GM19438 (cell line): ENCODE data around the gene CDC26.

Experiments used
- ATAC-seq: cut with Tn5 transposase; IDR thresholded peaks from one replicate; pipeline ENCODE4 v1.9.1; 2021; ENCODE audit warnings: low read depth; ENCODE audit not compliant: unreplicated experiment

The CDC26 gene

GRCh38 chr9:113275157-113276131 lies at the start of gene CDC26, which contains the start of gene PRPF4:
Gene CDC26, minus strand, starts transcription at chr9:113275572. Its CDS starts 3,065 bp downstream, at chr9:113272507.
Gene PRPF4, plus strand, starts transcription at chr9:113275658. Its CDS starts 86 bp downstream, at chr9:113275744.
- peak; percentile 99 for ATAC-seq

DNA sequence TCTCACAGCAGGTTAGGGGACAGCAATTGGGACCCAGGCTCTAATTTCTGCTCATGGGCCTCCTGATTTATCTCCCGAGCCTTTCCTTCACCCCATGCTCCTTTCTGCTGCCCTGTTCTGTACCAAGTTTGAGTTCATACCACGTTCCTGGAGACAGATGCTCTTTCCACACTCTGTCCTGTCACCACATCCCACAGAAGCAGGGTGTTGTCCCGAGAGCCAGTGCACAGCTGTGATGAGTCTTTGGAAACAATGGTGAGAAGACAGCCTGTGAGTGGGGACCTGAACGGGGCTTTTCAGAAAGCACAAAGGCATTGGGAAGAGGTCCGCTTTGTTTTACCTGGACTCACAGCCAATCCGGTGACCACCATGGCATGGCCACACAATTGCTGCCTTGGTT lies 47.3 kb upstream of the CDC26 start:
- no peak for ATAC-seq

- no peak for ATAC-seq
Observed at GRCh38 chr9:113320051-113320450, 44.7 kb upstream of the CDC26 start.

DNA sequence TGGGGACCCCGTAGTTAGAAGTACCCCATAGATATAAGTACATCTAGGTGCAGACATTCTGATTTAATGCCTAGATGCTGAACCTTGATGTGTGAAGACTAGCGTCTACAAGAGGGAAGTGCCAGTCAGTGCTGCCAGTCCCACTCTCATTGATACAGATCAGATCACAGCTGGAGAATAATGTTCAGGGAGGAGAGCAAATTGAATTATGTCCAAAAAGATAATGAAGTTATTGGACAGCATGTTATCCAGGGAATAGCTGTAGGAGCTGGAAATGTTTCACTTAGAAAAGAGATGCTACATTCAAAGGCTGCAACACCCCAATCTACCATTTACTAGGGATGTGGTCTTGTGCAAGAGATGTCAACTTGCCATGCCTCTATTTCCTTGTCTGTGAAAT lies 43.7 kb upstream of the CDC26 start:
- no peak for ATAC-seq

DNA sequence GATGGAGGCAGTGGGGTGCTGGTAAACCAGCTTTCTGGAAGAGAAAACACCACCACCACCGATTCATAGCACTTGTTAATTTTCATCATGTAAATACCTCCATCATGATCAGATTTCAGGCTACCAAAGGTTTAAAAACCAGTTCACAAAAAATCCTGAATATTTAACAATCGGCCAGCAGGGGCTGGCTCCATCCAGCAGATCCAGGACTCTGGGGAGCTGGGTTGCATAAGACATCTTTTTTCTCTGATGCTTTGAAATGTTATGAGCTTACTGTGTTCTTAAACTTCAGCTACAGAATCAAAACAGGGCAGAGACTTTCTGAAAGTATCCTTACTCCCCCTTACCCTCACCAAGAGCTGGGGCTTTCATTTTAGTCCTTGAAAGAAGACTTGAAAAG lies 42.4 kb upstream of the CDC26 start:
- no peak for ATAC-seq

DNA sequence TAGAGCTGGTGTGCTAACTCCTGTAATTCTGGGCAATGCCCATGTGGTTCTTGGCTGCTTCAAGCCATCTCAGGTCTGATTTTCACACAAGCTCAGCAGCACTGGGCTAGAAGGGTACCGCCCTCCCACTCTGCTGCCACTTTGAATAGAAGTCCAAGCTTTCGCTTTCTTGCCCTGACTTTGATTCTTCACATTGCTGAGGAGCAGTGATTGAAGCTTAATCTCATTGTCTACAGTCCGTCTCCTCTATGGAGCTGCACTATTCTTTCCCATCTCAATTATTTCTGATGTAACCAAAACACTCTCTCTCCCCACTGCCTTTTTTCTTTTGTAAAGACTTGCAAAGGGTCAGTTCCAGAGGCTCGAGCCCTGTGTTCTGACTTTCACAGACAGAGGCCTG lies 40.7 kb upstream of the CDC26 start:
- ATAC-seq: no peak

DNA sequence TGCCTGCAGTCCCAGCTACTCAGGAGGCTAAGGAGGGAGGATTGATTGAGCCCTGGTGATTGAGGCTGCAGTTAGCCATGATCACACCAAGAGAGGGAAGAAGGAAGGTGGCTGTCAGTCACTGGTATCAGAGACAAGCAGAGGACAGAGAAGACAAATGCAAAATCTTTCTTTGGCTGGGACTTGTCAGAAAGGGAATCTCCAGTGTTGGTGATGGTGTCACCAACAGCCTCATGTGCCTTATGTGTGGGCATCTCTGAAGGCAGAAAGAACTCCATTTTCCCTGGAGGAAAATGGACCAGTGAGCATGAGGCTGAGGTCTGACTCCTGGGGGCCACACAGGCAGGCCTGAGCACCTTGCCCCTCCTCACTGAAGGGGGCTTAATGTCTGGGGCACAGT lies 39.9 kb upstream of the CDC26 start:
- no peak for ATAC-seq

- no peak for ATAC-seq
Observed at GRCh38 chr9:113313261-113313660, 37.9 kb upstream of the CDC26 start.

DNA sequence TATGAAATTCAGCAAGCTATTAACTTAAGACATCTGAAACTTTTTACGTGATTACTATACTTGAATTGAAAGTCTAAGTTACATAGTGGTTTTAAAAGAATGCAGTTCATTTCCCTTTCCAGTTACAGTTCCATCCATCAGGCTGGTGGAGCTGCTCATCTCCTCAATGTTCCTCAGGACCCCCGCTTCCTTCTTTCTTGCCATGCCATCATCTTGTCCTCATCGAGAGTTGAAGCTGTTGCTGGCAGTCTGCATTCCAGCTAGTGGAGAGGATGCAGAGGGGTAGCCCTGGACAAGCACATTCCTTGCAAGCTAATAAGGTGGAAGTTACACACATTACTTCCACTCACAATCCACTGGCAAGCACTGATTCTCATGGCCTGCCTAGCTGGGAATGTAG lies 36.6 kb upstream of the CDC26 start:
- ATAC-seq: no peak

DNA sequence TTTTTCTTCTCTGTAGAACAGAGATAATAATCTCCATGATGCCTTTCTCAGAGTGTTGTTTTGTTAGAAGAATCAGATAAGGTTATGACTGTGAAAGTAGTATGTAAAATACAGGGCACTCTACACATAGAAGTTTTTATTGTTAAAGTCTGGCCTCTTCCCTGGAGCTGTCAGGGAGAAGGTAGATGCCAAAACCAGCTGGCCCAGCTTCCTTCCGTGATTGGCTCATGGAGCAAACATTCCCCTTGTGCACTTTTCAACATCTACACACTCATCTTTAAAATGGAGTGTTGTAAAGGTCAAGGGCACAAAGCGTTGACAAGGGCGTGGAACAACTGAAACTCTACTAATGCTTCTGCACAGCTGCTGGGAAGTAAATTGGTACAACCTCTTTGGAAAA lies 35.2 kb upstream of the CDC26 start:
- ATAC-seq: no peak

GRCh38 chr9:113309204-113309813 lies 33.9 kb upstream of the CDC26 start:
- ATAC-seq: no peak

- ATAC-seq: no peak
Observed at GRCh38 chr9:113307396-113307975, 32.1 kb upstream of the CDC26 start.

- no peak for ATAC-seq
Observed at GRCh38 chr9:113306566-113306965, 31.2 kb upstream of the CDC26 start.

GRCh38 chr9:113302792-113303418 lies 27.5 kb upstream of the CDC26 start, which contains the start of gene RNF183:
Gene RNF183, minus strand, starts transcription at chr9:113303376. Its CDS starts 5,192 bp downstream, at chr9:113298184.
- no peak for ATAC-seq

- ATAC-seq: no peak
Observed at GRCh38 chr9:113301548-113301947, 26.2 kb upstream of the CDC26 start.

GRCh38 chr9:113299800-113300292 lies 24.5 kb upstream of the CDC26 start:
- no peak for ATAC-seq

- ATAC-seq: no peak
Observed at GRCh38 chr9:113298924-113299770, 23.8 kb upstream of the CDC26 start.

- no peak for ATAC-seq
Observed at GRCh38 chr9:113298311-113298710, 22.9 kb upstream of the CDC26 start.

GRCh38 chr9:113296796-113297558 lies 21.6 kb upstream of the CDC26 start:
- no peak for ATAC-seq
